Stimulated activated CD8-positive, alpha-beta memory T cell treated with anti-CD3 and anti-CD28 coated beads, Interleukin-2, amount 100 ng/mL, for 1 hour (primary cell): ENCODE results near the gene TMEM218.
"Not testable (repeated sequence)": the region's sequence is repeated elsewhere in the genome, so short reads cannot be mapped to it uniquely, and the experiment has no call there.

ENCODE experiments used
- DNase-seq, 2 donors: peaks; one replicate each; pipeline ENCODE4 v3.0.0-alpha.2; 2020; ENCODE audit warnings: low read depth in 2 of 2

Gene TMEM218

DNA sequence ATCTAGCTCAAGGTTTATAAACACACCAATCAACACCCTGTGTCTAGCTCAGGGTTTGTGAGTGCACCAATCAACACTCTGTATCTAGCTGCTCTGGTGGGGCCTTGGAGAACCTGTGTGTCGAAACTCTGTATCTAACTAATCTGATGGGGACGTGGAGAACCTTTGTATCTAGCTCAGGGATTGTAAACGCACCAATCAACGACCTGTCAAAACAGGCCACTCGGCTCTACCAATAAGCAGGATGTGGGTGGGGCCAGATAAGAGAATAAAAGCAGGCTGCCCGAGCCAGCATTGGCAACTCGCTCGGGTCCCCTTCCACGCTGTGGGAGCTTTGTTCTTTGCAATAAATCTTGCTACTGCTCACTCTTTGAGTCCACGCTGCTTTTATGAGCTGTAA, 21.3 kb downstream of the TMEM218 start:
- not testable (repeated sequence) for DNase-seq

- not testable (repeated sequence) for DNase-seq
These were observed 21.9 kb downstream of the TMEM218 start for GRCh38 chr11:125089481-125089880.

DNA sequence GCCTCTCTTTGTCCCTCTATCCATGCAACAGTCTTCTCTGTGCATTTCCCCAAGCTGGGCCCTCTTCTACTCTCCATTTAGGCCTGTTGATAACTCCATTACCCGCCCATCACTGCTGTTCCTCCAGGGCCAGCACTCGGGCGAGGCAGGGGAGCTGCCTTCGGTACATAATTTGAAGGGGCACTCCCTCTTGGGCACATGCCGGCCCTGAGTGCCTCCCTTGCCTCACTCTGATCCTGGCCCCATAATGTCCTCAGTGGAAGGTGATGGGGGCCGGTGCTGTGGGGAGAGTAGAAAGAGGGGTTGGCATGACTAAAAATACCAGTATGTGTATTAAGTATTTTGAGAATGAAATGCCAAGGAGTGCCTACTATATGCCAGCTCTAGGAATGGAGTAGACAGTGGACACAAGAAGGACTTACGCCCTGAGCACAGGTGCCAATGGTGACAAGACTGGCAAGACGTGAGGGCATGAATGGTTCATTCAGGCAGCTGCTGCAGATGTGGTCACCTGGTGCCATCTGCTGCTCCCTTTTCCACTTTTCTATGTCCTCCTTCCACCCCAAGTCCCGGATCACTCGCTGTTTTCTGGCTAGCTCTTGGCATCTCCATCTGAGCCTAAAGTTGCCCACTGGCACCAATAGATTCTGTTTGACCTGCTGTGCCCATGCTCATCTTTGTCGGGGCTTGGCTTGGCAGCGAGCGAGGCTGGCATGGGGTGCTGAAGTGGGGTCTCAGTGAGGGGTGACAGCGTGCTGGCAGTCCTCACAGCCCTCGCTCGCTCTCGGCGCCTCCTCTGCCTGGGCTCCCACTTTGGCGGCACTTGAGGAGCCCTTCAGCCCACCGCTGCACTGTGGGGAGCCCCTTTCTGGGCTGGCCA, 22.6 kb downstream of the TMEM218 start:
- no peak for DNase-seq

- no peak for DNase-seq
These were observed 23.3 kb downstream of the TMEM218 start for GRCh38 chr11:125088123-125088522.

DNA sequence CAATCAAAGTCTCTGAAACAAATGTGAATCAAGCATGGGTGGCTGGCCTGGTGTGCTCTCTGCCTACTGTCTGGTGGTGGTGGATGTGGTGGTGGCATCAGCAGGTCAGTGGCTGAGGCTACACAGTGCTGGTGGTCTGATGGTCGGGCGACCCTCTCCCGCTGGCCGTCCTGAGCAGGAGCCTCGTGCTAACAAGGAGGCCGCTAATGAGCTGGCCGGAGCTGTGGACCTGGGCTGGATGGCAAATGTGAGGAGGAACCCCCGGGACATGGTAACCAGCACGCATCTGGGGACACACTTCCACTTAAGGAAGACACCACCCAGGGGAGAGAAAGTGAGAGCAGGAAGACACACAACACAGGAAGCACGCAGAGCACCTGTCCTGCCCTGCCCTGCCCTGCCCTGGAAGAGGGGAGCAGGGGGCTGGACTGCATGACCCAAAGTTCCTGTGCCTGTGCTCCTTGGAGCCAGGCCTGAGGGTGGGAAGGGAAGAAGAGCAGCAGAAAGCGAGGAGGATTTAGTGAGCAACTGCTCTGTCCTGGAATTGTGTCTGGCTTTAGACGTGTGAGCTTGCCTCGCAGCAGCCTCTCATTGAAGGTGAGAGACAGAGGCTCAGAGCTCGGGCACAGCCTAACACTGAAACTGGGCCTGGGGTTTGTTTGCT, 24.7 kb downstream of the TMEM218 start:
- DNase-seq = no peak

- DNase-seq = no peak
These were observed 25.9 kb downstream of the TMEM218 start for GRCh38 chr11:125085301-125086081.

- no peak for DNase-seq
These were observed 26.6 kb downstream of the TMEM218 start for GRCh38 chr11:125084761-125085231.

- DNase-seq = no peak
These were observed 27.4 kb downstream of the TMEM218 start for GRCh38 chr11:125084057-125084416.

- no peak for DNase-seq
These were observed 27.9 kb downstream of the TMEM218 start for GRCh38 chr11:125083312-125084056.

DNA sequence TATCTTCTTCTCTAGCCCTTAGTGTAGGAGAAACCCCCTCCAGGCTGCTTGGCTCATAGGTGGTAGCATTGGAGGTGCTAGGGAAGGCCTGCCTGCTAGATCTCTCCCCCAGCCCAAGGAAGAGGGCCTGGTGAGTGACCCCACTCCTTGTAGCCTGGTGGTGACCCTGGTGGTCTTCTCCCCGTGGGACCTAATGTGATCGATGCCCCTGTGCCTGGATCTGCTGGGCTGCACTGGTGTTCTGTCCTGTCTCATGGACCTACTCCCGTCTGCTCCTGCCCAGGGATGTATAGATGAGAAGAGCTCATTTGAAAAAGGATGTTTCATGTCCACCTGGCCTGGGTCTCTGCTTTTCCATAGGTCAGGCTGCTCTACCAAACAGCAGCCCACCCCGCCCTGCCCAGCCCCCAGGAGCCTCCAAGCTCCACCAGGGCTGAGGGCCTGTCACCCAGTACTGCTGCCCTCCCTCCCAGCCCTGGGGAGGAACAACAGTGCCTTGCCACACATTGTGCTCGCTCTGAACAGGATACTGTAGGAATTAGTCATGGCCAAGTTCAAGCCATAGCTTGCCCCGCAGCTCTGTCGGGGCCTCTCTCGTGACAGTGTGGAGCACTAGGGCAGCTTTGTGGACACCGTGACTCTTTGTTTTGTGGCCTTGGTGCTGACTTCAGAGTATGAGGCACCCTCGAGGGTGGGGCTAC, 28.7 kb downstream of the TMEM218 start:
- no peak for DNase-seq

- DNase-seq = no peak
These were observed 29.4 kb downstream of the TMEM218 start for GRCh38 chr11:125082040-125082439.

DNA sequence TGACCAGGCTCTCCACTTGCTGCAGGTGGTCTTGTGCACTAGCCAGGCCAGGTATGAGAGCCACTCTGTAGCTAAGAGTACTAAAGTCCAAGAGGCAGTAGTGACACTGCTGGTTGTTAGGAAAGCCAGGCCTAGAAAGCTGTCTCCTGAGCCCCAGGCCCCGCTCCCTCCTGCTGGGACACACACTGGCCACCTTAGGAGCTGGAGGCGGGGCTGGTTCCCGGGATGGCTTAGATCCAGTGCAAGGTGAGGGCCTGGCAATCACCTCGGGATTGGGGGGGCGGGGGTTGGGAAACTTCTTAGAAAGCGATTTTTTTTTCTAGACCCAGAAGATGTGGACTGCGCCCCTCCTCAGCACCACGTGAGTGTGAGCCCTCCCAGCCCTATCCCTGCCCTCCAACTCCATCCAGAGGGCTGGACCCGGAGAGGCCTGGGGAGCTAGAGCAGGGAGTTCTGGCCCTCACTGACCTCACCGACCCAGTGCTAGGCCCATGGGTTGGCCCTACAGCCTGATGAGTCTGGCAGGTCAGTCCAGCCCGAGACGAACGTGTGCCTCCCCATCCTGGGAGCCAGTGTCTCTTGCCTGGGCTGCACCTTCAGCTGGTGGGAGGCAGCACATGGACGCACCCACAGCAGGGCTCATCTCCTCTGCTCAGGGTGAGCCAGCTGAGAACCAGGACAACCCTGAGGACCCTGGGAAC, 30.2 kb downstream of the TMEM218 start:
- DNase-seq = no peak

DNA sequence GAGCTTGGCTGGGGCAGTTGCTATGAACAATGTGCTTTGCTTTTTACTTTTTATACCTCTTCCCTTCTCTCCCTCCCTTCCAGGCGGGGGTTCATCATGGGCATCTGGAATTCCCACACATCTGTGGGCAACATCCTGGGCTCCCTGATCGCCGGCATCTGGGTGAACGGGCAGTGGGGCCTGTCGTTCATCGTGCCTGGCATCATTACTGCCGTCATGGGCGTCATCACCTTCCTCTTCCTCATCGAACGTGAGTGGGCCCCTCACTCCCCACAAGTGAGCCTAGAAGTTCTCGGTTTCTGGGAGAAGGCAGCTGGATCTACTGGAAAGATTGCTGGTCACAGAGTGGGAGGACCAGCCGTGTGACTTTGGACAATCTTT, 30.9 kb downstream of the TMEM218 start:
- no peak for DNase-seq

- DNase-seq = no peak
These were observed 31.4 kb downstream of the TMEM218 start for GRCh38 chr11:125079878-125080530.

GRCh38 chr11:125079151-125079877, 32.1 kb downstream of the TMEM218 start:
- no peak for DNase-seq

- DNase-seq = no peak
These were observed 32.8 kb downstream of the TMEM218 start for GRCh38 chr11:125078516-125079140.

GRCh38 chr11:125078016-125078415, 33.4 kb downstream of the TMEM218 start:
- no peak for DNase-seq

DNA sequence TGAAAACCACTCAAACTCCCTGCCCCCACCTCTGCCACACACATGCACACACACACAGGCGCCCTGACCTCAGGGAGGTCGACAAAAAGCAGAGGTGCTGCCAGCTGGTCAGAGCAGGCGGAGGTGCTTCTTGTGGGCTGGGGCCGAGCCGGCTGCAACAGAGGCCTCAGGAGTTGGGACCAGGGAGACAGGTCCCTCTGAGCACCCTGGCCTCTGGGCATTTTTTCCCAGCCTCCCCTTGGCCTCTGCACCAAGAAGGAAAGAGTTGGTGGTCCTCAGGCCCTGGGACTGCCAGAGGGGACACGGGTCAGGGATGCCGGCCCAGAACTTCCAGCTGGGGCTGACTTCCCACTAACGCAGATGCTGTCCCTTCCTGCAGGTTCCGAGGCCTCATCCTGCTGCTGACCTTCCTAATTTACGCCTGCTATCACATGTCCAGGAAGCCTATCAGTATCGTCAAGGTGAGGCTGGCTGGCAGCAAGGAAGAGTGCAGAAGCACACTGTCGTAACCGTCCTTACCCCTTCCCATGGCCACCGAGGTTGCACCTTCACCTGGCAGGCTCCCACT, 35.0 kb downstream of the TMEM218 start:
- no peak for DNase-seq
